Measurements from ENCODE around the gene PHKA2. TPM values are rescaled to one million over a fixed set of nuclear protein-coding genes. Genes with fewer than 3 reads are reported as not detected.
A peak's percentile ranks its signal among the peaks of the same experiment; 100 is the strongest.

PHKA2 gene
- total RNA-seq, 1 experiment from 2014 or later = 24.6 TPM

DNA sequence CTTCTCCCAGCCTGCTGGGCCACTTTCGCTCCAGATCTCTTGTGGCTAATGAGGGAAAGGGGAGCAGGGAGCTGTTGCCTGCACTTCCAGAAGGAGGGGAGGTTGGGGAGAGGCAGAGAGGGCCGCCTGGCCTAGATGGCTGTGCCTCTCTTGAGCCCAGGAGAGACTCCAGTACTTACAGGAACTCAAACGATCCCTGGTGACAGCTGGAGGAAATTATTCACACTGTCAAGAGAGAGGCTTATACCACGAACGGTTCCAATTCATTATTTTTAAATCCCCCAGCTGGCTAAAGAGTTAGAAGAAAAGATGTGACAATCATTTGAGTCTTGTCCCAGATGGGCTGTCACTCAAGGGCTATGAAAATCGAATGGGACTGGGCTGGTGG is 96.1 kb downstream of the PHKA2 start:
- H3K4me2 ChIP-seq (ENCODE audit: low read length) = no peak overlapping the region
- H3K27me3 ChIP-seq (ENCODE audit: low read length) = no peaks in the 10 kb centered on the region
- no TSS peak for BruUV-seq (replicated peaks)
- no peaks in the 10 kb centered on the region for H3F3A ChIP-seq (ENCODE audit: low read length, unreplicated experiment)
- DNase-seq = no peak
- no peak for ATAC-seq
- POLR2A ChIA-PET (ENCODE audit: unreplicated experiment) = no interaction called here
- TF ChIP-seq EZH2 (IDR thresholded peaks at IDR 0.05; ENCODE audit: low read length, unreplicated experiment) = no peak
- TF ChIP-seq, protein P1, sequence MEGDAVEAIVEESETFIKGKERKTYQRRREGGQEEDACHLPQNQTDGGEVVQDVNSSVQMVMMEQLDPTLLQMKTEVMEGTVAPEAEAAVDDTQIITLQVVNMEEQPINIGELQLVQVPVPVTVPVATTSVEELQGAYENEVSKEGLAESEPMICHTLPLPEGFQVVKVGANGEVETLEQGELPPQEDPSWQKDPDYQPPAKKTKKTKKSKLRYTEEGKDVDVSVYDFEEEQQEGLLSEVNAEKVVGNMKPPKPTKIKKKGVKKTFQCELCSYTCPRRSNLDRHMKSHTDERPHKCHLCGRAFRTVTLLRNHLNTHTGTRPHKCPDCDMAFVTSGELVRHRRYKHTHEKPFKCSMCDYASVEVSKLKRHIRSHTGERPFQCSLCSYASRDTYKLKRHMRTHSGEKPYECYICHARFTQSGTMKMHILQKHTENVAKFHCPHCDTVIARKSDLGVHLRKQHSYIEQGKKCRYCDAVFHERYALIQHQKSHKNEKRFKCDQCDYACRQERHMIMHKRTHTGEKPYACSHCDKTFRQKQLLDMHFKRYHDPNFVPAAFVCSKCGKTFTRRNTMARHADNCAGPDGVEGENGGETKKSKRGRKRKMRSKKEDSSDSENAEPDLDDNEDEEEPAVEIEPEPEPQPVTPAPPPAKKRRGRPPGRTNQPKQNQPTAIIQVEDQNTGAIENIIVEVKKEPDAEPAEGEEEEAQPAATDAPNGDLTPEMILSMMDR (conservative IDR thresholded peaks at IDR 0.05; ENCODE audit: low read depth, low read length) = no peak
- TF ChIP-seq EZH2phosphoT487 (IDR thresholded peaks at IDR 0.05; ENCODE audit: borderline replicate concordance, low read length) = no peak
- CTCF ChIA-PET = no interaction called here
- no peak overlapping the region for H3K27ac ChIP-seq (ENCODE audit: low read length)
- peaks cover 20% of the 10 kb centered on the region for H3K4me1 ChIP-seq (ENCODE audit: insufficient read depth, low read length)
- no peak overlapping the region for H3K9ac ChIP-seq (ENCODE audit: low read length)
- H3K9me2 ChIP-seq (replicated peaks; ENCODE audit: low read length) = no peaks in the 10 kb centered on the region
- no peaks in the 10 kb centered on the region for H3K36me3 ChIP-seq (ENCODE audit: low read depth, low read length)
- intact Hi-C loops (cut with micrococcal nuclease) = loop anchor here (2.0 to 5.0 kb wide), 3 partner anchors 186 to 496 kb away; no protein-coding TSS in a partner anchor
- H4K20me1 ChIP-seq (ENCODE audit: low read length) = no peaks in the 10 kb centered on the region
- H2AFZ ChIP-seq (ENCODE audit: low read length) = no peak overlapping the region
- no peaks in the 10 kb centered on the region for H3K79me2 ChIP-seq (ENCODE audit: low read length)
- H3K9me3 ChIP-seq (ENCODE audit: low read length) = no peaks in the 10 kb centered on the region
- no peak overlapping the region for H3K4me3 ChIP-seq (ENCODE audit: low read length)

DNA sequence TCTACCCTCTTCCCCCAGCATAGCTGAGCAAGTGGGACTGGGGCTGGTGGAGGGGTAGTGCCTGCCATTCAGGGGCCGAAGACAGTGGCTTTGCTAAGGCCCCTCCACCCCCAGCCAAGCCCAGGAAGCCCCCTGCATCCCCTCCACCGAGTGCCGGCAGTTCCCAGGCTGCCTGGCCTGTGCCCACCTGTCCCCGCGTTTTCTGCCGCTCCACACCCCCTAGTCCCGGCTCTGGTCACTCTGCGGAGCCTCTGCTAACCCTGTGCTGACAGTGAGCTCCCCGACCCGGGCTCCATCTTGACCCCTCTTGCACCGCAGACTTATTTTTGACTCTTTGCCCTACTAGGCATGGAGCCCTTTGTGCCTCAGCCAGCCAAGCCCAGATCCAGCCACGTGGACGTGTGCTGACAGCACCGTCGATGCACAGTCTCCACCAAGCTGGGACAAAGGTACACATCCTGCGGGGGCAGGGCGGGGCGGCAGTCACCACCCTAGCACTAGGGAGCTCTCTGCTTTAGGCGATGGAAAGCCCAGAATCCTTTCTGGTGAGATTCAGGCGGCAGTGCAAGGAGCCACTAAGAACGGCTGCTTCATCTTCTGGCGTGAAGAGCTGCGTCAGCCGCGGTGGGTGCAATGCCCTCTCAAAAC is 96.6 kb downstream of the PHKA2 start:
- Histone ChIP-seq H3F3A (ENCODE audit: low read length, unreplicated experiment) (no peaks in the 10 kb centered on the region), H3K4me2 (ENCODE audit: low read length) (peak overlapping the region; percentile 87), H3K79me2 (ENCODE audit: low read length) (no peaks in the 10 kb centered on the region), H3K9ac (ENCODE audit: low read length) (no peak overlapping the region), H3K4me3 (ENCODE audit: low read length) (peak overlapping the region; percentile 66; the same call in 1 of the 2 replicates), H3K9me2 (replicated peaks; ENCODE audit: low read length) (no peaks in the 10 kb centered on the region), H3K4me1 (ENCODE audit: insufficient read depth, low read length) (peaks cover 20% of the 10 kb centered on the region), H3K9me3 (ENCODE audit: low read length) (no peaks in the 10 kb centered on the region), H2AFZ (ENCODE audit: low read length) (no peak overlapping the region), H3K27ac (ENCODE audit: low read length) (no peak overlapping the region), H3K27me3 (ENCODE audit: low read length) (no peaks in the 10 kb centered on the region), H3K36me3 (ENCODE audit: low read depth, low read length) (no peaks in the 10 kb centered on the region), H4K20me1 (ENCODE audit: low read length) (no peaks in the 10 kb centered on the region)
- TF ChIP-seq EZH2 (IDR thresholded peaks at IDR 0.05; ENCODE audit: low read length, unreplicated experiment) = no peak
- TF ChIP-seq EZH2phosphoT487 (IDR thresholded peaks at IDR 0.05; ENCODE audit: borderline replicate concordance, low read length) = no peak
- TF ChIP-seq, protein P1 (conservative IDR thresholded peaks at IDR 0.05; ENCODE audit: low read depth, low read length) = no peak
- DNase-seq (no peak), ATAC-seq (no peak)
- POLR2A ChIA-PET (ENCODE audit: unreplicated experiment) = interaction anchor here (0.6 kb wide), 1 partner anchor 326 kb away, joined by 6 read pairs; no protein-coding TSS in a partner anchor
- BruUV-seq (replicated peaks) = no TSS peak
- intact Hi-C loops (cut with micrococcal nuclease) = loop anchor here (2.0 to 5.0 kb wide), 3 partner anchors 185 to 495 kb away; no protein-coding TSS in a partner anchor
- CTCF ChIA-PET = interaction anchor here (0.6 to 1.2 kb wide), 2 partner anchors 26 to 462 kb away, joined by 3 read pairs; partner anchors contain the start of gene CDKL5

Data from PC-3 (cell line).